ENCODE data around the gene ZNF500.

ZNF500 gene

GRCh38 chr16:4704491-4704890, 62.5 kb downstream of the ZNF500 start:
- DNase-seq (ENCODE audit: low read depth) = no peak

- DNase-seq (ENCODE audit: low read depth) = no peak
Measured at GRCh38 chr16:4703906-4704305, 63.1 kb downstream of the ZNF500 start.

- no peak for DNase-seq (ENCODE audit: low read depth)
Measured at GRCh38 chr16:4702466-4702808, 64.5 kb downstream of the ZNF500 start.

DNA sequence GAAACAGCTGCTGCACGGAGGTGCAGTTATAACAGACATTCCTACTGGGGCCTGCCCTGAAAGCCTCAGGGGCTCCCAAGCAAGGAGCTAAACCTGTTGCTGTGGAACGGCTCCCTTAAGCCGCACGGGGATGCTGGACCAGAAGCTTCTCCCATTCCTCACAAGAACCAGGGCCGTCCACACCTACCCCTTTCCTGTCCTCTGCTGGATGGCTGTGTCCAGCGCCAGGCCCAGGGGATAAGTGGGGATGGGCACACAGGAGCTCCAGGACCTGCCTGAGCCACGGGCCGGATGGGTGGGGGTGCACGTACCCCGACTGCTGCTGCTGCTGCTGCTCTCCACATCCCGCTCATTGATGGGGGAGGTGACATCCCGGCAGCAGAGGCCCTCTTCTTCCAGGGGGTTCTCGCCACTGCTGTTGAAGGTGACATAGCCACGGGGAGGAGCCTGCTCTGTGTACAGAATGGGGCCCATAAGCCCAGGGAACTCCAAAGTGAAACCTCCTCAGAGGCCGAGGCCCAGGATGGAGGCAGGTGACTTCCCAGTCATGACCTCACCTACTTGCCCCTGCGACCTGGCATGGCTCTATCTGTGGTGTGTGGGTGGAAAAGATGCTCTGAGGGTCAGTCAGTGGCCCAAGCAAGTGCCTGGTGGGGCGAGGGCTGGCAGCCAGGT, 65.0 kb downstream of the ZNF500 start:
- no peak for DNase-seq (ENCODE audit: low read depth)

DNA sequence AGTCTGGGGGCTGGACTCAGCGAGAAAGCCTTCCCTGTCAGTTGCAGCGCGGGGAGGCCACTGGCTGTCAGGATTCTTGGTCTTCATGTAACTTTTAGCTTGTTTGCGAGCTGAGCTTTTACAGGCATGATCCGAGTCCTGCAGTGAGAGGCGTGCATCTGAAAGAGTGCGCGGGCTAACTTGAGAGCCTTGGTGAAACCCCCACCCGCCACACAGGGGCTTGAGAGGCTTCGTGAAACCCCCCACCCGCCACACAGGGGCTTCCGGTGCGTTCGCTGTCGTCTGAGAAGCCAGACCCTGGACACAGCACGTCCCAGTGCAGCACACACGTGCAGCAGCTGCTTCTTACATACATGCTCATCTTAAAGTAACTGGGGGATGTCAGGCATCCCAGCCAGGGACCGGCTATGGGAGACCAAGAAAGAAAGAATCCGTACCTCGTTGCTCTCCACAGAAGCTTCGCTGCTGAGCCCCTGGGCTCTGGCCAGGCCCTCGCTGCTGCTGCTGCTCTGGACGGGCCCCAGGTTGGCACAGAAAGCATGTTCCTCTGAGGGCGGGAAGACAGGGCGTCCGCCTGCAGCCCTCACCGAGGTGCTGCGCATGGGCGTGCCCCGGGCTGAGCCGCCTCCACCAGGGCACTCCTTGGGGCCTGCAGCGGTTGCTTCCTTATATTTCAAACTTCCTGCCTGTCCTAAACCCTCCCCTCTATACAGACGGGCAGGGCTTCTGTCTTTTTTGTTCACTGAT, 65.8 kb downstream of the ZNF500 start:
- DNase-seq (ENCODE audit: low read depth) = no peak

- DNase-seq (ENCODE audit: low read depth) = no peak
Measured at GRCh38 chr16:4700380-4700996, 66.5 kb downstream of the ZNF500 start.

GRCh38 chr16:4699046-4699556, 67.9 kb downstream of the ZNF500 start:
- DNase-seq (ENCODE audit: low read depth) = no peak

- DNase-seq (ENCODE audit: low read depth) = no peak
Measured at GRCh38 chr16:4698321-4699045, 68.5 kb downstream of the ZNF500 start.
